GM12878 (cell line): ENCODE results near the gene ANP32E. TPM values are rescaled to one million over a fixed set of nuclear protein-coding genes. Genes with fewer than 3 reads are reported as not detected.

Experiments used
- CUX1 ChIP-seq: IDR thresholded peaks from 2 replicates; pipeline ENCODE4 v1.6.1; 2012; ENCODE audit warnings: improper control_type of control experiment, low read depth, low read length; ENCODE audit not compliant: insufficient replicate concordance
- KDM1A ChIP-seq: fragments of 200-600 bp; sonication (generic); IDR thresholded peaks from 2 replicates; pipeline ENCODE4 v1.6.1; 2016; ENCODE audit warnings: borderline replicate concordance
- SMC3 ChIP-seq: IDR thresholded peaks from 2 replicates; pipeline ENCODE4 v1.6.1; 2011; ENCODE audit warnings: low read length, improper control_type of control experiment, borderline replicate concordance
- SREBF1 ChIP-seq: IDR thresholded peaks from 2 replicates; pipeline ENCODE4 v1.6.1; 2012; ENCODE audit warnings: mild to moderate bottlenecking, low read length
- polyA plus RNA-seq, 11 experiments: library from polyadenylated mRNA; depleted of rRNA in 4 of 11; unstranded in 6 of 11; stranded (reverse) in 5 of 11; fragments of >200 nt; fragmentation: Nextera tagmentation in 4 of 11; fragmentation: Illumina TruSeq in 1 of 11; extraction: Ambion mirVana in 4 of 11; extraction: Trizol in 1 of 11; gene quantifications; 1 replicate in 1 of 11; 2 replicates in 10 of 11; pipeline versions ENCODE4 v1.2.1 to v1.2.3, GENCODE V29; 2011 to 2016; ENCODE audit warnings: inconsistent platforms in 2 of 11, missing spikeins in 2 of 11, low read depth in 1 of 11
- total RNA-seq, 4 experiments: library from RNA; depleted of rRNA in 3 of 4; stranded (reverse); fragments of >200 nt in 3 of 4; fragmentation: Illumina TruSeq in 1 of 4; extraction: Trizol in 1 of 4; gene quantifications; 2 replicates each; pipeline versions ENCODE4 v1.2.1 to v1.2.3, GENCODE V29; 2013 to 2021
- TF ChIP-seq, protein P1 (sequence below): fragments of 450-650 bp; IDR thresholded peaks from 2 replicates; pipeline ENCODE4 v1.6.1; 2017; ENCODE audit warnings: mild to moderate bottlenecking, moderate library complexity
- TF ChIP-seq, protein P2 (sequence below): fragments of 150-350 bp; IDR thresholded peaks from 2 replicates; pipeline ENCODE4 v1.6.1; 2014; ENCODE audit warnings: mild to moderate bottlenecking, low read depth, low read length

The ANP32E gene
- total and polyA plus RNA-seq, 10 of the 15 experiments (the other 5 are each of a cell fraction or from before 2014, with no cell fraction given) = 59.2 to 250 (median 121) TPM

DNA sequence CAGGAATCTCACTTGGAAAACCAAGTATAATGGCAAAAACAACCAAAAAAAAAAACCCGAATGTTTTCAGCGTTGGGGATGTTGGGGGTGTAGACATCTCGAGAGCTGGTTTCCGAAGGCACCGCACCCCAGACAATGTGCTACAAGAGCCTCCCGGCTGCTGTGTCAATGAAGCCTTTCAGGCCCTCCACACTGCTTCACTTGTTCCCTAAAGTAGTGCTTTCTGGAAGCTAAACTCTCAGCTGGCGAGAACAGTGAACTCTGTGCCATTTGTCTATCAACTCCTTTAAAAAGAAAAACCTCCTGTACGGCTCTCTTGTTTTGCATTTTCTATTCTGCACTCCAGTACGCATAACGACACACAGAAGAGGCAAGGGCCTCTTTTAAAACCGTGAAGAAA is 53.7 kb downstream of the ANP32E start (continued):
- TF ChIP-seq, protein P1, sequence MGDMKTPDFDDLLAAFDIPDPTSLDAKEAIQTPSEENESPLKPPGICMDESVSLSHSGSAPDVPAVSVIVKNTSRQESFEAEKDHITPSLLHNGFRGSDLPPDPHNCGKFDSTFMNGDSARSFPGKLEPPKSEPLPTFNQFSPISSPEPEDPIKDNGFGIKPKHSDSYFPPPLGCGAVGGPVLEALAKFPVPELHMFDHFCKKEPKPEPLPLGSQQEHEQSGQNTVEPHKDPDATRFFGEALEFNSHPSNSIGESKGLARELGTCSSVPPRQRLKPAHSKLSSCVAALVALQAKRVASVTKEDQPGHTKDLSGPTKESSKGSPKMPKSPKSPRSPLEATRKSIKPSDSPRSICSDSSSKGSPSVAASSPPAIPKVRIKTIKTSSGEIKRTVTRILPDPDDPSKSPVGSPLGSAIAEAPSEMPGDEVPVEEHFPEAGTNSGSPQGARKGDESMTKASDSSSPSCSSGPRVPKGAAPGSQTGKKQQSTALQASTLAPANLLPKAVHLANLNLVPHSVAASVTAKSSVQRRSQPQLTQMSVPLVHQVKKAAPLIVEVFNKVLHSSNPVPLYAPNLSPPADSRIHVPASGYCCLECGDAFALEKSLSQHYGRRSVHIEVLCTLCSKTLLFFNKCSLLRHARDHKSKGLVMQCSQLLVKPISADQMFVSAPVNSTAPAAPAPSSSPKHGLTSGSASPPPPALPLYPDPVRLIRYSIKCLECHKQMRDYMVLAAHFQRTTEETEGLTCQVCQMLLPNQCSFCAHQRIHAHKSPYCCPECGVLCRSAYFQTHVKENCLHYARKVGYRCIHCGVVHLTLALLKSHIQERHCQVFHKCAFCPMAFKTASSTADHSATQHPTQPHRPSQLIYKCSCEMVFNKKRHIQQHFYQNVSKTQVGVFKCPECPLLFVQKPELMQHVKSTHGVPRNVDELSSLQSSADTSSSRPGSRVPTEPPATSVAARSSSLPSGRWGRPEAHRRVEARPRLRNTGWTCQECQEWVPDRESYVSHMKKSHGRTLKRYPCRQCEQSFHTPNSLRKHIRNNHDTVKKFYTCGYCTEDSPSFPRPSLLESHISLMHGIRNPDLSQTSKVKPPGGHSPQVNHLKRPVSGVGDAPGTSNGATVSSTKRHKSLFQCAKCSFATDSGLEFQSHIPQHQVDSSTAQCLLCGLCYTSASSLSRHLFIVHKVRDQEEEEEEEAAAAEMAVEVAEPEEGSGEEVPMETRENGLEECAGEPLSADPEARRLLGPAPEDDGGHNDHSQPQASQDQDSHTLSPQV = no peak
- TF ChIP-seq CUX1 (no peak), SMC3 (no peak), SREBF1 (no peak), KDM1A (no peak)
- TF ChIP-seq, protein P2, sequence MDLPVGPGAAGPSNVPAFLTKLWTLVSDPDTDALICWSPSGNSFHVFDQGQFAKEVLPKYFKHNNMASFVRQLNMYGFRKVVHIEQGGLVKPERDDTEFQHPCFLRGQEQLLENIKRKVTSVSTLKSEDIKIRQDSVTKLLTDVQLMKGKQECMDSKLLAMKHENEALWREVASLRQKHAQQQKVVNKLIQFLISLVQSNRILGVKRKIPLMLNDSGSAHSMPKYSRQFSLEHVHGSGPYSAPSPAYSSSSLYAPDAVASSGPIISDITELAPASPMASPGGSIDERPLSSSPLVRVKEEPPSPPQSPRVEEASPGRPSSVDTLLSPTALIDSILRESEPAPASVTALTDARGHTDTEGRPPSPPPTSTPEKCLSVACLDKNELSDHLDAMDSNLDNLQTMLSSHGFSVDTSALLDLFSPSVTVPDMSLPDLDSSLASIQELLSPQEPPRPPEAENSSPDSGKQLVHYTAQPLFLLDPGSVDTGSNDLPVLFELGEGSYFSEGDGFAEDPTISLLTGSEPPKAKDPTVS = no peak
